ENCODE results near the gene GBF1. TPM values are rescaled to one million over a fixed set of nuclear protein-coding genes. Genes with fewer than 3 reads are reported as not detected.

GBF1 gene
- total and polyA plus RNA-seq, 4 experiments from 2014 or later = 3.1 to 44.7 (median 31.8) TPM

DNA sequence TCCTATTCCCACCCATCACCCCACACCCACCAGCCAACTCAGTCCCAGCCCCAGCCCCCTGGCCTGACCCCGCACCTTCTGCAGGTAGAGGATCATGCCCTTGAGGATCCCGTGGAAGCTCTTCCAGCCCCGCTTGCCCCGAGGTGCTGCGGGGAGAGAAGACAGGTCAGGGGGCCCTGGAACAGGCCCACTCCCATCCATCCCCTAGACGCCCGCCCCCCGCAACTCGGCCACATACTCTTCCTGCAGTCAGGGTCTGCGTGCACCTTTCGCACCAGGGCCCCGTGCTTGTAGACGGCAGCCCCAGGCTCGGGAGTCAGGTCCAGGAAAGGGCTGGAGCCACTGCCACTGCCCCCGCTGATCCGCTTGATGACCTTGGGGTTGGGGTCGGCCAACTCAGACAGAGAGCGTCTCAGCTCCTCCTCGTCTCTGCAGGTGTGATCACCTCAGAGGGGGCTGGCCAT lies 159.8 kb downstream of the GBF1 start:
- no peaks in the 10 kb centered on the region for H3K9me3 Mint-ChIP-seq
- ChIA-PET CTCF (ENCODE audit: partially characterized antibody) (interaction anchor here (1.6 to 3.9 kb wide), 2 partner anchors 11 to 17 kb away, joined by 6 to 28 read pairs; partner anchors contain the start of gene NFKB2), POLR2A (ENCODE audit: partially characterized antibody) (interaction anchor here (0.7 to 5.5 kb wide), 6 partner anchors 10 to 27 kb away, joined by 3 to 30 read pairs (median 4); partner anchors contain the start of genes CUEDC2, FBXL15 and NFKB2)
- H3K4me3 Mint-ChIP-seq = peak overlapping the region in 2 of 8 donors; percentile 35 to 57
- intact Hi-C loops (cut with micrococcal nuclease) = no loop called here
- Histone ChIP-seq H3K27ac (ENCODE audit: low read depth, low read length) (no peak overlapping the region), H3K4me3 (ENCODE audit: low read length in 2 of 2) (no peak overlapping the region), H3K9me3 (ENCODE audit: control insufficient read depth in 1 of 2, low read length in 2 of 2) (no peaks in the 10 kb centered on the region), H3K27me3 (ENCODE audit: insufficient read depth, low read length) (peaks cover 8% of the 10 kb centered on the region), H3K4me1 (ENCODE audit: insufficient read depth, low read length) (peaks cover 16% of the 10 kb centered on the region), H3K36me3 (ENCODE audit: insufficient read depth, low read length) (peaks cover 20% of the 10 kb centered on the region)
- peak in 1 of 5 donors; percentile 38 for DNase-seq
- peaks cover 0 to 24% of the 10 kb centered on the region in 2 donors for H3K36me3 Mint-ChIP-seq
- H3K27me3 Mint-ChIP-seq = peaks cover 8 to 20% of the 10 kb centered on the region in 2 donors
- H3K27ac Mint-ChIP-seq = peak overlapping the region in 3 of 7 donors; percentile 42 to 95 (median 57)
- peaks cover 11 to 57% (median 19%) of the 10 kb centered on the region in 4 donors for H3K4me1 Mint-ChIP-seq

DNA sequence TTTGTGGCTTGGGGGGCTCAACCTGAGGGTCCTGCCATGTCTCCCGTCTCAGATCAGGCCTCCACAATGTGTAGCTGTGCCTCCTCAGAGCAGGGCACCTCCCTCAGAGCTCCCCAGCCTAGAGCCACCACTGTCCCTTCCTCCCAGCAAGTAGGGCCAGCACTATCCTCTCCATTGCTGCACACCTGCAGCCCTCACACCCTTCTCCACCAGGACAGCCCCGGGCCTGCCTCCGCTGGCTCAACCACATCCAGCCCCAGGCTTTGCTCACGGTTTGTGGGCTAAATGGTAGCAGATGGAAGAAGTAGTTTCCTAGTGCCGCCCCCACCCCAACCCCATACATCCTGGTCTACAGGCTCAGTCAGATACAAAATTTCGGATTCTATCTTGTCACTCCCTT lies 160.3 kb downstream of the GBF1 start:
- Histone ChIP-seq H3K9me3 (ENCODE audit: control insufficient read depth in 1 of 2, low read length in 2 of 2) (no peaks in the 10 kb centered on the region), H3K4me3 (ENCODE audit: low read length in 2 of 2) (no peak overlapping the region), H3K27me3 (ENCODE audit: insufficient read depth, low read length) (peaks cover 11% of the 10 kb centered on the region), H3K4me1 (ENCODE audit: insufficient read depth, low read length) (peaks cover 16% of the 10 kb centered on the region), H3K27ac (ENCODE audit: low read depth, low read length) (no peak overlapping the region), H3K36me3 (ENCODE audit: insufficient read depth, low read length) (peaks cover 15% of the 10 kb centered on the region)
- DNase-seq = peak in 1 of 5 donors; percentile 36
- no peaks in the 10 kb centered on the region for H3K9me3 Mint-ChIP-seq
- intact Hi-C loops (cut with micrococcal nuclease) = no loop called here
- H3K4me3 Mint-ChIP-seq = peak overlapping the region in 4 of 8 donors; percentile 17 to 57 (median 32)
- H3K36me3 Mint-ChIP-seq = peaks cover 0 to 21% of the 10 kb centered on the region in 2 donors
- H3K4me1 Mint-ChIP-seq = peaks cover 11 to 53% (median 18%) of the 10 kb centered on the region in 4 donors
- peaks cover 9 to 21% of the 10 kb centered on the region in 2 donors for H3K27me3 Mint-ChIP-seq
- ChIA-PET CTCF (ENCODE audit: partially characterized antibody) (interaction anchor here (1.6 to 3.9 kb wide), 2 partner anchors 12 to 18 kb away, joined by 6 to 28 read pairs; partner anchors contain the start of gene NFKB2), POLR2A (ENCODE audit: partially characterized antibody) (interaction anchor here (1.2 to 5.5 kb wide), 3 partner anchors 11 to 27 kb away, joined by 4 to 30 read pairs (median 4); partner anchors contain the start of genes CUEDC2, FBXL15 and NFKB2)
- H3K27ac Mint-ChIP-seq = peak overlapping the region in 4 of 7 donors; percentile 36 to 95 (median 51)

DNA sequence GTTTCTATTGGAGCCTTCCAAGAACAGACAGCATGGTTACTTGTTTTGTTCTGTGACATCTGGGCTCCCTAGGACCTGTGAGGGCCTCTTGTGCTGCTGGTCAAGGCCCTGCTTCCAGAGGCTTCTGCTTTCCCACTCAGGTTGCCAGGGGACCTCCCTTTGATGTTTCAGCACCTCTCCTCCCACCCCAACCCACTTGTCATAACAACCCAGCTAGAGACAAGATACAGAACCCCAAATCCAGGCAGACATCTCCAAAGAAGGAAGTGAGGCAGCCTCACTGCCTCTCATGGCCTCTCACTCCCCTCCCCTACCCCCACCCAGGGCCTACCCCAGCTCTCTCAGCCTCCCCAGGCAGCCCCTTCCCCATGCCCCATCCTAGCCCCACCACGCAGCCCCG lies 161.5 kb downstream of the GBF1 start:
- H3K36me3 ChIP-seq (ENCODE audit: insufficient read depth, low read length) = peaks cover 4% of the 10 kb centered on the region
- peaks cover 20% of the 10 kb centered on the region for H3K4me1 ChIP-seq (ENCODE audit: insufficient read depth, low read length)
- ChIA-PET CTCF (ENCODE audit: partially characterized antibody) (no interaction called here), POLR2A (ENCODE audit: partially characterized antibody) (interaction anchor here (5.5 kb wide), 1 partner anchor 12 kb away, joined by 30 read pairs; the partner anchor contains the start of gene NFKB2)
- Mint-ChIP-seq H3K4me3 (peak overlapping the region in 3 of 8 donors; percentile 25 to 62 (median 33)), H3K4me1 (peaks cover 15 to 63% (median 21%) of the 10 kb centered on the region in 4 donors), H3K27ac (peak overlapping the region in 2 of 7 donors; percentile 78 to 95), H3K9me3 (no peaks in the 10 kb centered on the region), H3K36me3 (peaks cover 0 to 19% of the 10 kb centered on the region in 2 donors), H3K27me3 (peaks cover 15 to 30% of the 10 kb centered on the region in 2 donors)
- DNase-seq = peak in 1 of 5 donors; percentile 36
- no peak overlapping the region for H3K4me3 ChIP-seq (ENCODE audit: low read length in 2 of 2)
- H3K9me3 ChIP-seq (ENCODE audit: control insufficient read depth in 1 of 2, low read length in 2 of 2) = no peaks in the 10 kb centered on the region
- H3K27ac ChIP-seq (ENCODE audit: low read depth, low read length) = no peak overlapping the region
- H3K27me3 ChIP-seq (ENCODE audit: insufficient read depth, low read length) = peaks cover 11% of the 10 kb centered on the region
- intact Hi-C loops (cut with micrococcal nuclease) = no loop called here

DNA sequence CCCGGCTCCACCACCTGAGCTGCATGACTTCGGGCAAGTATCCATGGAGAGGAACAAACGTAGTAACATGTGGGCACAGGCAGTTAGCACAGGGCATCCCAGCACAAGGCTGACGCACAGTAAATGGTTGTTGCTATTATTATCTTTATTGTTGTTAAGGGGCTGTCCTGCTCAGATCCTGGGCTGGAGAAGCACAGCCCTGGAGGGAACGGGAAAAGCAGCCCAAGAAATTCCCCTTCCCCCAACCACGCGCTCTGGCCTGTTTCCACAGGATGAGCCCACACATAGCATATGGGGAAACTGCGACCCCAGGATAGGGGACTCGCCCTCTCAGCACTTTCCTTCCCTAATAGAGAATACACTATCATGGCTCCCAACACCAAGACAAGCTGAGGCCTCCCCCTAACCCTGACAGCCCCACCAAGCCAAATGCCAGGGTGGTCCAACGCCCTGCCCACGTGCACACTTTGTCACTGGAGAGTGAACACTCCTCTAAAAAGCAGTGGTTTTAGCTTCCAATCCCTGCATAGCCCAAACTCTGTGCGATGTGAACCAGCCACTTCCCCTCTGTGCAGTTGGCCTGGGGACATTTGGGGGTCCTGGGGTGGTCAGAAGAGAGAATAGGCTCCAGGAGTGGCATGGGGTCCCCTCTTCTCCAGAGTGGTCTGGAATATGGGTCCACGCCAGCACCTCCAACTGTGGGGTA lies 162.2 kb downstream of the GBF1 start:
- no peak overlapping the region for H3K27ac ChIP-seq (ENCODE audit: low read depth, low read length)
- H3K9me3 Mint-ChIP-seq = peaks cover 0 to under 1% (median 0%) of the 10 kb centered on the region in 8 donors
- peak overlapping the region in 5 of 7 donors; percentile 17 to 95 (median 27) for H3K27ac Mint-ChIP-seq
- H3K4me3 ChIP-seq (ENCODE audit: low read length in 2 of 2) = no peak overlapping the region
- H3K36me3 Mint-ChIP-seq = peaks cover 0 to 14% of the 10 kb centered on the region in 2 donors
- DNase-seq = peak in 1 of 5 donors; percentile 40
- H3K4me3 Mint-ChIP-seq = peak overlapping the region in 7 of 8 donors; percentile 14 to 83 (median 58)
- CTCF ChIA-PET (ENCODE audit: partially characterized antibody) = no interaction called here
- H3K4me1 Mint-ChIP-seq = peaks cover 15 to 57% (median 21%) of the 10 kb centered on the region in 4 donors
- POLR2A ChIA-PET (ENCODE audit: partially characterized antibody) = interaction anchor here (5.5 kb wide), 1 partner anchor 13 kb away, joined by 30 read pairs; the partner anchor contains the start of gene NFKB2
- H3K4me1 ChIP-seq (ENCODE audit: insufficient read depth, low read length) = peaks cover 21% of the 10 kb centered on the region
- no peaks in the 10 kb centered on the region for H3K9me3 ChIP-seq (ENCODE audit: control insufficient read depth in 1 of 2, low read length in 2 of 2)
- H3K27me3 Mint-ChIP-seq = peaks cover 16 to 30% of the 10 kb centered on the region in 2 donors
- intact Hi-C loops (cut with micrococcal nuclease) = no loop called here
- H3K27me3 ChIP-seq (ENCODE audit: insufficient read depth, low read length) = peaks cover 11% of the 10 kb centered on the region
- no peaks in the 10 kb centered on the region for H3K36me3 ChIP-seq (ENCODE audit: insufficient read depth, low read length)

DNA sequence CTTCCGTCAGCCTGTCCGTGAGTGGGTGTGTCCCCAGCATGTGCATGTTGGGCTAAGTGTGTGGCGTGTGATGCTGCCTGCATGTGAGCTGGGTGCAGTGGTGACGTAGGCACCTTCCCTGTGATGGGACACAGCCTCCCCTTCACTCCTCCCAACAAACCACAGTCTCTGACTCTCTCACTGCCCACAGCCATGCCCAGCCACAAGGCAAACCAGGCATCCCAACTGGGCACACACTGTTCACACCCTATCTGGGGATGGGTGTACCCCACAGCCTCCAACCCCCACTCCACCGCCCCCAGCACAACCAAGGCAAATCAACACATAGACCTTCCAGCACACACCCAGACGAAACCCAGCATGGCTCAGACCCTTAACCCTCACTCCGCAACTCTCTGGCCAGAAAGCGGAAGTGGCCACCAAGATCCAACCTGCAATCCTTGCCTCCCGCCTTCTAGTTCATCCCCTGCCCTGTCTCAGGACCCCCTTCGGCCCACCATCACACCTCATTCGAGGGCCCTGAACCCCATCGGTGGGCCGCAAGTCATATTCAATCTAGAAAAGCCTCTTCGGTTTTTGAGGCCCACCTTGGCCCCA lies 162.9 kb downstream of the GBF1 start:
- peaks cover 27% of the 10 kb centered on the region for H3K4me1 ChIP-seq (ENCODE audit: insufficient read depth, low read length)
- H3K9me3 ChIP-seq (ENCODE audit: control insufficient read depth in 1 of 2, low read length in 2 of 2) = no peaks in the 10 kb centered on the region
- peaks cover 0 to 14% of the 10 kb centered on the region in 2 donors for H3K36me3 Mint-ChIP-seq
- peak in 1 of 5 donors; percentile 64 for DNase-seq
- H3K4me3 Mint-ChIP-seq = peak overlapping the region; percentile 45 to 83 (median 74)
- H3K4me1 Mint-ChIP-seq = peaks cover 15 to 63% (median 22%) of the 10 kb centered on the region in 4 donors
- peaks cover 16 to 32% of the 10 kb centered on the region in 2 donors for H3K27me3 Mint-ChIP-seq
- H3K27ac ChIP-seq (ENCODE audit: low read depth, low read length) = no peak overlapping the region
- intact Hi-C loops (cut with micrococcal nuclease) = no loop called here
- H3K9me3 Mint-ChIP-seq = peaks cover 0 to 1% (median 0%) of the 10 kb centered on the region in 8 donors
- ChIA-PET CTCF (ENCODE audit: partially characterized antibody) (no interaction called here), POLR2A (ENCODE audit: partially characterized antibody) (no interaction called here)
- no peaks in the 10 kb centered on the region for H3K36me3 ChIP-seq (ENCODE audit: insufficient read depth, low read length)
- H3K4me3 ChIP-seq (ENCODE audit: low read length in 2 of 2) = peak overlapping the region in 1 of 2 donors; percentile 43
- H3K27me3 ChIP-seq (ENCODE audit: insufficient read depth, low read length) = peaks cover 11% of the 10 kb centered on the region
- peak overlapping the region; percentile 14 to 95 (median 81) for H3K27ac Mint-ChIP-seq

DNA sequence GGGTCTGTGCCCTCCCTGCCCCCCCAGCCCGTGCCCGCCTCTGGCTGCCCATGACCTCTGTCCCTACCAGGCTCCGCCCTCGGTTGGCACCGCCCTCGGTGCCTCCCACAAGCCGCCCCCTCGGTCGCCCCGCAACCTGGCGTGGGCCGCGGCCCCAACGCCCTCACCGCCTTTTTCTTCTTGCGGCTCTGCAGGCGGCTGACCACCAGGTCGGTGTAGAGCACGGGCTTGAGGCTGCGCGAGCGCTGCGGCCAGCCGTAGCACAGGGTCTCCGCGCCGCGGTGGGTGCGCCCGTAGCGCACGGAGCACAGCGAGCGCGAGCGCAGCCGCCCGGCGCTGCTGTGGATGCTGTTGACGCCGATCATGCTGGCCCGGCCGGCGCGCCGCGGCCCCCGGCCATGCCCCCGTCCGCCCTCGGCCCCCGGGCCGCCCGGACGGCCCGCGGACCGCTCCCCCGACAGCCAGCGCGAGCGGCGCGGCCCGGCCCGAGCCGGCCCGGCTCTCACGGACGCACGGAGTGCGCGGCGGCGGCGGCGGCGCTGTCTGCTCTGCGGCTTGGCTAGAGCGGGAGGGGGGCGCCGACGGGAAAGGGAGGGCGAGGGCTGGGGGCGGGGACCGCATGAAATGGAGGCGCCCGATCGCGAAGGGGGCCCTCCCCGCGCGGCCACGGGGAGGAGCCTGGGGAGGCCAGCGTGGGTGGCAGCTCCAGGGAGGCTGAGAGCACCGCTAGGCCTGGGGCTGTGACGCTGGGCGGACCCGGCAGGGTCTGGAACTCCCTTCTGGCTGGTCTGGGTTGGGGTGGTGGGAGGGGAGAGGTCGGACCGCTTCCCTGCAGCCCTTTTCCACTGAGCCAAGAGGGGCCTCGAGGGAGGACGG lies 163.6 kb downstream of the GBF1 start:
- Histone ChIP-seq H3K9me3 (ENCODE audit: control insufficient read depth in 1 of 2, low read length in 2 of 2) (no peaks in the 10 kb centered on the region), H3K4me1 (ENCODE audit: insufficient read depth, low read length) (peaks cover 27% of the 10 kb centered on the region), H3K27ac (ENCODE audit: low read depth, low read length) (peak overlapping the region; percentile 22), H3K36me3 (ENCODE audit: insufficient read depth, low read length) (no peaks in the 10 kb centered on the region), H3K27me3 (ENCODE audit: insufficient read depth, low read length) (peaks cover 11% of the 10 kb centered on the region), H3K4me3 (ENCODE audit: low read length in 2 of 2) (peak overlapping the region in 1 of 2 donors; percentile 43)
- Mint-ChIP-seq H3K4me1 (peaks cover 14 to 65% (median 22%) of the 10 kb centered on the region in 4 donors), H3K4me3 (peak overlapping the region; percentile 63 to 88 (median 80)), H3K27me3 (peaks cover 16 to 33% of the 10 kb centered on the region in 2 donors), H3K27ac (peak overlapping the region in 3 of 7 donors; percentile 54 to 95 (median 72)), H3K36me3 (peaks cover 0 to 8% of the 10 kb centered on the region in 2 donors), H3K9me3 (peaks cover 0 to 1% (median 0%) of the 10 kb centered on the region in 8 donors)
- peak; percentile 53 to 76 (median 64) for DNase-seq
- POLR2A ChIA-PET (ENCODE audit: partially characterized antibody) = interaction anchor here (0.9 to 4.1 kb wide), 7 partner anchors 9 to 53 kb away, joined by 3 to 23 read pairs (median 7); partner anchors contain the start of genes C10orf95, FBXL15 and NFKB2
- CTCF ChIA-PET (ENCODE audit: partially characterized antibody) = interaction anchor here (0.5 to 1.7 kb wide), 4 partner anchors 10 to 179 kb away, joined by 3 to 10 read pairs (median 5); no protein-coding TSS in a partner anchor
- intact Hi-C loops (cut with micrococcal nuclease) = no loop called here
